Measurements from ENCODE around the gene TBC1D1. TPM values are rescaled to one million over a fixed set of nuclear protein-coding genes. Genes with fewer than 3 reads are reported as not detected.

The TBC1D1 gene
- total RNA-seq, 4 donors from 2014 or later: 15.9 to 24.0 (median 20.0) TPM

DNA sequence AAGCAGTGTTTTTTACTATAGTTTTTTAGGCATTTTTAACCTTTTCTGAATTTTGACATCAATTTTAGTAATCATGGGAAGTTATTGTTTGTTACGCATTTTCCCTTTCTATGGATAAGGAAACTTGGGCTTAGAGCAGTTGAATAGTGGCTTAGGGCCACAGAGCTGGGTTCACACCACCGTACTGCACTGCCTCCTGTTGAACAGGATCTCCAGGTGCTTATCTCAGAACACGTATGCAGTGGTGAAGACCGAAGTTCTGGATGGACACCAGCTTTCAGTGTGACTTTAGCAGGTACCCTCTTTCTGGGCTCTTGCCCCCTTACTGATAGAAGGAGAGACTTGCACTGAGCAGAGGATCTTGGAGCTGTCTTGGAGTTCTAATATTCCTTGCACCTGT, 206.9 kb downstream of the TBC1D1 start:
- no peak for DNase-seq (ENCODE audit: low spot score in 2 of 2)
- no peak overlapping the region for H3K4me3 ChIP-seq (ENCODE audit: low read depth, poor library complexity, severe bottlenecking)
- intact Hi-C loops (cut with DNase I; ENCODE audit: low total_unique reads): no loop called here
- WGBS, 2 donors: 95 to 98% methylated on average over 4 of the region's 4 CpGs
- no peak for TF ChIP-seq POLR2A (IDR thresholded peaks at IDR 0.05)
- TF ChIP-seq CTCF (IDR thresholded peaks at IDR 0.05): no peak

- no peak for DNase-seq (ENCODE audit: low spot score in 2 of 2)
- no peak overlapping the region for H3K4me3 ChIP-seq (ENCODE audit: low read depth, poor library complexity, severe bottlenecking)
- TF ChIP-seq CTCF (IDR thresholded peaks at IDR 0.05) (no peak), POLR2A (IDR thresholded peaks at IDR 0.05) (no peak)
- intact Hi-C loops (cut with DNase I; ENCODE audit: low total_unique reads): no loop called here
- WGBS, 2 donors: 92 to 93% methylated on average over 4 of the region's 4 CpGs
Measured at GRCh38 chr4:38099020-38099600, 208.2 kb downstream of the TBC1D1 start.

GRCh38 chr4:38099908-38100407, 209.1 kb downstream of the TBC1D1 start:
- 36 to 44% methylated on average over 3 of the region's 3 CpGs for WGBS, 2 donors
- TF ChIP-seq CTCF (IDR thresholded peaks at IDR 0.05) (no peak), POLR2A (IDR thresholded peaks at IDR 0.05) (no peak)
- no peak overlapping the region for H3K4me3 ChIP-seq (ENCODE audit: low read depth, poor library complexity, severe bottlenecking)
- intact Hi-C loops (cut with DNase I; ENCODE audit: low total_unique reads): no loop called here
- no peak for DNase-seq (ENCODE audit: low spot score in 2 of 2)

DNA sequence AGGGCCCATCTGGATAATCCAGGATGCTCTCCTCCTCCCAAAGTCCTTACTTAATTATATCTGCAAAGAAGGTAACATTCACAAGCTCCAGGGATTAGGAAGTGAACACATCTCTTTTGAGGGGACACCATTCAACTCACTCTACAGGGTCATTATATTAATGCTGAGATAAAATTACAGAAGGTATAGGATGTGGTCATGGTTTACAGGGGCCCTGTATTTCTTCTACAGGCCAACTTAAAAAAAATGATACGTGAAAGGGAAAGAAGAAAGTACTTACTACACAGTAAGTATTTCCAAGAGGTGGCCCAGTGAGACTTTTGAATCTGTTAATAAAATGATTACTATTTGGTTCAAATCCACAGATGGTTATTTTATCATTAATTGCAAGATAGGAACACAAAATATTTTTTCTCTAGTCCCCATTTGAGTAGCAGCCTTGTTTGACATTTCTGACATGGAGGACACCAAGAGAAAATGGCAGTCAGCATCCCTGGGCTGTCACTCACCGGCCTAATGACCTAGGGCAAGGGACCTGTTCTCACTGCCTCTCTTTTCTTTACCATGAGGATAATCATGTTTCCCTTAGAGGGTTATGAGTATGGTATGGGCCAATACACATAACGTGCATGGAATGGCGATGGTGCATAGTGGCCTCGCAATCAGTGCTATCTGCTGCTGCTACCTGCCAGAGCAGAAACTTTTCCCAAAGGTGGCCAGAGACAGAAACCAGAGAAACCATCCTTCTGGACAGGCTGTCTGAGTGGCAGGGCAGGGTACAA, 209.8 kb downstream of the TBC1D1 start:
- WGBS, 2 donors: 87 to 94% methylated on average over 5 of the region's 5 CpGs
- TF ChIP-seq CTCF (IDR thresholded peaks at IDR 0.05): no peak
- TF ChIP-seq POLR2A (IDR thresholded peaks at IDR 0.05): no peak
- DNase-seq (ENCODE audit: low spot score in 2 of 2): no peak
- H3K4me3 ChIP-seq (ENCODE audit: low read depth, poor library complexity, severe bottlenecking): no peak overlapping the region
- intact Hi-C loops (cut with DNase I; ENCODE audit: low total_unique reads): no loop called here

DNA sequence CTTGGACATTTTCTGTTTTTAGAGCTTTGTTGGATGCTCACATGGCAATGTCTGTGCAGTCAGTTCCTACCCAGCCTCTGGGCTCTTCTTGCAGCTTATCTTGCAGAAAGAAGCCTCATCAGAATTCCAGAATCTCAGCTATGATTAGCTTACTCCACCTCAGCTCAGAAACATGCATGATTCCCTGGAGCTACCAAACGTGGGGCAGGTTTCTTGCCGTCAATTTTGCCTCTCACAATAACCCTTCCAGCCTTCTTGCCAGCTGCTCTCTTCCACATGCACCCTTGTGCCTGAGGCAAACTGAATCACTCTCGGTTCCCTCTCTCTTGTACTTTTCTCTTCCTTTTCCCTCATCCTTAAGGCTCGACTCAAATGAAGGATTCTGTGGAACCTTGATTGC, 210.7 kb downstream of the TBC1D1 start:
- no peak overlapping the region for H3K4me3 ChIP-seq (ENCODE audit: low read depth, poor library complexity, severe bottlenecking)
- WGBS, 2 donors: 46 to 47% methylated on average over 4 of the region's 4 CpGs
- TF ChIP-seq POLR2A (IDR thresholded peaks at IDR 0.05): no peak
- no peak for TF ChIP-seq CTCF (IDR thresholded peaks at IDR 0.05)
- DNase-seq (ENCODE audit: low spot score in 2 of 2): no peak
- intact Hi-C loops (cut with DNase I; ENCODE audit: low total_unique reads): no loop called here
